Right atrium auricular region (tissue), 2 donors: Measurements from ENCODE around the gene CBLL2. TPM values are rescaled to one million over a fixed set of nuclear protein-coding genes. Genes with fewer than 3 reads are reported as not detected.
"Not testable (repeated sequence)": the region's sequence is repeated elsewhere in the genome, so short reads cannot be mapped to it uniquely, and the experiment has no call there.

Experiments used
- DNase-seq: peaks from one replicate; pipeline ENCODE4 v3.0.0-alpha.2; 2019; ENCODE audit warnings: low spot score
- H3K27ac ChIP-seq, 2 donors: fragments of 200-600 bp; sonication (generic); 1 replicate in 1 of 2; 2 replicates in 1 of 2; pipeline ENCODE4 v1.5.1; 2016 to 2019
- H3K27me3 ChIP-seq, 2 donors: fragments of 200-600 bp; sonication (generic); one replicate each; pipeline versions ENCODE4 v1.5.1 to v1.6.0; 2017 to 2019
- H3K36me3 ChIP-seq: fragments of 200-600 bp; sonication (generic); one replicate; pipeline ENCODE4 v1.5.1; 2016
- H3K4me1 ChIP-seq, 2 donors: fragments of 200-600 bp; sonication (generic); one replicate each; pipeline versions ENCODE4 v1.5.1 to v1.6.0; 2017 to 2019
- H3K4me3 ChIP-seq, 2 donors: fragments of 200-600 bp; sonication (generic); 1 replicate in 1 of 2; 2 replicates in 1 of 2; pipeline ENCODE4 v1.5.1; 2017 to 2019; ENCODE audit warnings: mild to moderate bottlenecking in 1 of 2, moderate library complexity in 1 of 2
- H3K9me3 ChIP-seq, 2 donors: fragments of 200-600 bp; sonication (generic); one replicate each; pipeline ENCODE4 v1.5.1; 2019
- total RNA-seq, 2 donors: library from RNA; depleted of rRNA; stranded (reverse); fragments of >200 nt; gene quantifications; one replicate each; pipeline ENCODE4 v1.1.0, GENCODE V29; 2016
- TF ChIP-seq, protein P1 (sequence below), 2 donors: fragments of 200-600 bp; sonication (generic); IDR thresholded peaks; one replicate each; pipeline ENCODE4 v1.5.1; 2019; ENCODE audit warnings: antibody characterized with exemption in 2 of 2

The CBLL2 gene
- total RNA-seq, 2 donors from 2014 or later, result not detected

DNA sequence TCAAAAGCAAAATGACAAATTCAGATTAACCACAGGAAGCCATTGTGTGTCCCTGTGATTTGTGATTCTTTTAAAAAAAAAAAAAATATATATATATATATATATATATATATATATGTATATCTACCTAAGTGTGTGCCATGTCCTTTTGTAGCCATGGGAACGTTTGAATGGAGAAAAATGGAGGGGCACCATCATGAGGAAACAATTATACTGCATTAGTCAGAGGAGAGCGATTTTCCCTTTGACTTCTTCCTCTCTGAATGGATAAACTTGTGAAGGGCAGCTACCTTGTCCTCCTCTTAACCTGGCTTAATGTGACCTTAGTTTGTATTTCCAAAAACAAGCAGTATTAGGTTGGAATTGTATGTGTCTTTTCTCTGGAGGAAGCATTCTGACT, 23.3 kb upstream of the CBLL2 start:
- no peak overlapping the region for H3K27ac ChIP-seq
- no peaks in the 10 kb centered on the region for H3K4me1 ChIP-seq
- no peaks in the 10 kb centered on the region for H3K27me3 ChIP-seq
- H3K36me3 ChIP-seq, result no peaks in the 10 kb centered on the region
- H3K9me3 ChIP-seq, result no peaks in the 10 kb centered on the region
- TF ChIP-seq, protein P1, sequence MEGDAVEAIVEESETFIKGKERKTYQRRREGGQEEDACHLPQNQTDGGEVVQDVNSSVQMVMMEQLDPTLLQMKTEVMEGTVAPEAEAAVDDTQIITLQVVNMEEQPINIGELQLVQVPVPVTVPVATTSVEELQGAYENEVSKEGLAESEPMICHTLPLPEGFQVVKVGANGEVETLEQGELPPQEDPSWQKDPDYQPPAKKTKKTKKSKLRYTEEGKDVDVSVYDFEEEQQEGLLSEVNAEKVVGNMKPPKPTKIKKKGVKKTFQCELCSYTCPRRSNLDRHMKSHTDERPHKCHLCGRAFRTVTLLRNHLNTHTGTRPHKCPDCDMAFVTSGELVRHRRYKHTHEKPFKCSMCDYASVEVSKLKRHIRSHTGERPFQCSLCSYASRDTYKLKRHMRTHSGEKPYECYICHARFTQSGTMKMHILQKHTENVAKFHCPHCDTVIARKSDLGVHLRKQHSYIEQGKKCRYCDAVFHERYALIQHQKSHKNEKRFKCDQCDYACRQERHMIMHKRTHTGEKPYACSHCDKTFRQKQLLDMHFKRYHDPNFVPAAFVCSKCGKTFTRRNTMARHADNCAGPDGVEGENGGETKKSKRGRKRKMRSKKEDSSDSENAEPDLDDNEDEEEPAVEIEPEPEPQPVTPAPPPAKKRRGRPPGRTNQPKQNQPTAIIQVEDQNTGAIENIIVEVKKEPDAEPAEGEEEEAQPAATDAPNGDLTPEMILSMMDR (IDR thresholded peaks at IDR 0.05), result no peak
- no peak for DNase-seq
- H3K4me3 ChIP-seq, result no peak overlapping the region

DNA sequence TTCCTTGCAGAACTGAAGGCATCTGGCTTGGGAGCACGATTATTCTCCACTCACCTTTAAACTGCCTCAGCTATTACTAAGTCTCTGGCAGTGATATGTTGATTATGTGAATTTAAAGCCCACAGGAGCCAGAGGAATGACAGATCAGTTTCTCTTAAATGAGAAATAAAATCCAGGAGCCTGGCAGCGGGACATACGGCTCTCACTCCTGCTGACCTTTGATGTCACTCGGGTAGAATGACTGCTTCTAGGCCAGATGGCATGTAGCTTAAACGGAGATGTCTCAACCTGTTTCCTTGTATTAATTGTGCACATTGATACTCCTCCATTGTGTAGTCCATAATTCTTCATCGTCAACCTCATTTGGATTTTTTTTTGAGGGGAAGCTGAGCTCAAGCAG, 4.0 kb upstream of the CBLL2 start:
- no peaks in the 10 kb centered on the region for H3K27me3 ChIP-seq
- TF ChIP-seq, protein P1 (IDR thresholded peaks at IDR 0.05), result no peak
- no peak for DNase-seq
- no peaks in the 10 kb centered on the region for H3K36me3 ChIP-seq
- H3K4me3 ChIP-seq, result no peak overlapping the region
- H3K27ac ChIP-seq, result no peak overlapping the region
- no peaks in the 10 kb centered on the region for H3K9me3 ChIP-seq
- no peaks in the 10 kb centered on the region for H3K4me1 ChIP-seq

DNA sequence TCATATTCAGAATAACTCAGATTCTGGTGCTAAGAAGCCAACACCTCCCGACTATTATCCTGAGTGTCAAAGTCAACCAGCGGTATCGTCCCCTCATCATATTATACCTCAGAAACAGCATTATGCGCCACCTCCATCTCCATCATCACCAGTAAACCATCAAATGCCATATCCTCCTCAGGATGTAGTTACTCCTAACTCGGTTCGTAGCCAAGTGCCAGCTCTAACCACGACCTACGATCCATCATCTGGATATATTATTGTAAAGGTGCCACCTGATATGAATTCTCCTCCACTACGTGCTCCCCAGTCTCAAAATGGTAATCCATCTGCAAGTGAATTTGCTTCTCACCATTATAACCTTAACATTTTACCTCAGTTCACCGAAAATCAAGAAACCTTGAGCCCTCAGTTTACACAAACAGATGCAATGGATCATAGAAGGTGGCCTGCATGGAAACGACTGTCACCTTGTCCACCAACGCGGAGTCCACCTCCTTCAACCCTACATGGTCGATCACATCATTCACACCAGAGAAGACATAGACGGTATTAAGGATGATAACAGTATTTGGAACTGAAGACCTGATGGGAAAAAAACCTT, 1.1 kb downstream of the CBLL2 start:
- Histone ChIP-seq H3K36me3 (no peaks in the 10 kb centered on the region), H3K27ac (no peak overlapping the region), H3K4me1 (no peaks in the 10 kb centered on the region), H3K4me3 (no peak overlapping the region), H3K27me3 (no peaks in the 10 kb centered on the region), H3K9me3 (no peaks in the 10 kb centered on the region)
- TF ChIP-seq, protein P1 (IDR thresholded peaks at IDR 0.05), result no peak
- DNase-seq, result no peak

DNA sequence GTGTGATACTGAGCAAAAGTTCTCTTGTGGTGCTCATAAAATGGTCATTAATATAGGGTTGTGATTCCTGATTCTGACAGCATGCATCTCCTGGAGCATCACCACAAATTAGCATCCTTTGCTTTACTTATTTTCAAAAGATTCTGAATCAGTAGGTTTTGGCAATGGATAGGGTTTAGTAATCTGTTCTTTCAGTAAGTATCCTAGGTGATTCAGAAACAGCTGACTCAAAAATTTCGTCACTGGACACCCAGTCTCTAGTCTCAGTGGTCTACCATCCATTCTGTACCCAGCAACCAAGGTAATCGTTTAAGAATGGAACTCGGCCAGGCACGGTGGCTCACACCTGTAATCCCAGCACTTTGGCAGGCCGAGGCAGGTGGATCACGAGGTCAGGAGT, 4.1 kb downstream of the CBLL2 start:
- H3K27me3 ChIP-seq, result no peaks in the 10 kb centered on the region
- H3K27ac ChIP-seq, result no peak overlapping the region
- H3K4me1 ChIP-seq, result no peaks in the 10 kb centered on the region
- TF ChIP-seq, protein P1 (IDR thresholded peaks at IDR 0.05), result no peak
- no peak overlapping the region for H3K4me3 ChIP-seq
- DNase-seq, result no peak
- H3K9me3 ChIP-seq, result no peaks in the 10 kb centered on the region
- H3K36me3 ChIP-seq, result no peaks in the 10 kb centered on the region

DNA sequence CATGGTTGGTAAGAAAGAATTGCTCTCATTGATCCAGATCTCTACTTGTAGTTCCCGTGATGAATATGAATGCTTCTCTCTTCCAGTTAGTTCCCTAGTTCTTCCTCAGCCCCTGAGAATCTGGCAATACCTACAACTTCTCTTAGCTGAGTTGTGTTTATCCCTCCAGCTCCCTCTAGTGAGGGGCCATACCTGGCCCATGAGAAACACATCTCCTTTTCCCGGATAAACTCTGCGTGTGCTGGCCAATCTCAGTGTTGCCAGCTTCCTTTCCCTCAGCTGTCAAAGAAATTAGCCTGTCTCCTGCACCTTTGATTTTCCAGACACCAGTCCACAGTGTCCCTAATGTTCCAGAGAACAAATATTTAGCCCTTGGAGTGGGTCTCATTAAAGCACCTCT, 5.7 kb downstream of the CBLL2 start:
- Histone ChIP-seq H3K36me3 (no peaks in the 10 kb centered on the region), H3K4me1 (no peaks in the 10 kb centered on the region), H3K4me3 (no peak overlapping the region), H3K9me3 (no peaks in the 10 kb centered on the region), H3K27me3 (no peaks in the 10 kb centered on the region), H3K27ac (no peak overlapping the region)
- TF ChIP-seq, protein P1 (IDR thresholded peaks at IDR 0.05), result no peak
- DNase-seq, result no peak

DNA sequence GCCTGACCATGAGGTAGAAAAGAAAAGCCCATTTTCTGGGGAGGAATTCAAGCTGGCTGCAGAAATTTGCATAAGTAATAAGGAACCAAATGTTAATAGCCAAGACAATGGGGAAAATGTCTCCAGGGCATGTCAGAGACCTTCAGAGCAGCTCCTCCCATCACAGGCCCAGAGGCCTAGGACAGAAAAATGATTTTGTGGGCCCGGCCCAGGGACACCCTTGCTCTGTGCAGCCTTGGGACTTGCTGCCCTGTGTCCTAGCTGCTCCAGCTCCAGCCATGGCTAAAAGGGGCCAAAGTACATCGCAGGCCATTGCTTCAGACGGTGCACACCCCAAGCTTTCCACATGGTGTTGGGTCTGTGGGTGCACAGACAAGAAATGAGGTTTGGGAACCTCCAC, 16.5 kb downstream of the CBLL2 start:
- DNase-seq, H3K27me3 ChIP-seq, H3K9me3 ChIP-seq, H3K36me3 ChIP-seq, H3K27ac ChIP-seq, H3K4me3 ChIP-seq, H3K4me1 ChIP-seq: not testable (repeated sequence)
